GM18858 (cell line): ENCODE data around the gene CAPN1.
"Not testable (repeated sequence)": the region's sequence is repeated elsewhere in the genome, so short reads cannot be mapped to it uniquely, and the experiment has no call there.

ENCODE experiments used
- ATAC-seq: cut with Tn5 transposase; IDR thresholded peaks from one replicate; pipeline ENCODE4 v1.9.1; 2021; ENCODE audit not compliant: unreplicated experiment

CAPN1 gene

GRCh38 chr11:65181569-65182257 is at the start of gene CAPN1:
Gene CAPN1 (plus strand): TSS chr11:65181928. CDS start chr11:65182702, 774 bp downstream.
- ATAC-seq: no peak

- no peak for ATAC-seq
These were observed 49.3 kb upstream of the CAPN1 start for GRCh38 chr11:65132238-65132987.

DNA sequence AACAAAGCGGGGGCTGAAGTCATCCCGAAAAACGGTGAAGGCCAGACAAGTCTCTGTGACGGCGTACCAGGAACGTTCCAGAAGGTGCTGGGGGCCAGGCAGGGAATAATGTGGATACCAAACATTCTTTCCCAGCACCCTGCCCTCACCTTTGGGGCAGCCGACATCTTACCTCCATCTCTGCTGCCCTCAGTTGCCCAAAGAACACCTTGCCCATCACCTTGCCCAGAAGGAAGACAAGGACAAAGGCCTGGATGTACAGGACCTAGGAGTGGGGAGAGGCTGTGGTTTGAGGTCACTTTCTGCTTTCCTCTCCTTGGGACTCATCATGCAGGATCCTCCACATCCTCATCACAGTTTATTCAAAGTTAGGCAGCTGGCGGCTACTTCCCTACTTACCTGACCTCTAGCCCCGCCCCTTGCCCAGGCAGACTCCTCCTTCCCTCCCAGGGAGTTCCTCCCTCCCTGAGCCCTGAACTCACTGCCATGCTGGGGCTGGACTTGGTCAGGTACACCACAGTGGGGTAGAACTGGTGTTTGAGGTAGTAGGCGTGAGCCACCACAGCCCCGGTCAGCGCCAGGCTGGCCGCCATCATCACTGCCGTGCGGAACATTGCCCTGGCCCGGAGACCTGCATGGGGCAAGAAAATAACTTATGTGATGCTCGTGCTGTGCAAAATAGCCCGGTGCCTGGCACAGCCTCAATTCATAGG is 48.6 kb upstream of the CAPN1 start:
- ATAC-seq: no peak

DNA sequence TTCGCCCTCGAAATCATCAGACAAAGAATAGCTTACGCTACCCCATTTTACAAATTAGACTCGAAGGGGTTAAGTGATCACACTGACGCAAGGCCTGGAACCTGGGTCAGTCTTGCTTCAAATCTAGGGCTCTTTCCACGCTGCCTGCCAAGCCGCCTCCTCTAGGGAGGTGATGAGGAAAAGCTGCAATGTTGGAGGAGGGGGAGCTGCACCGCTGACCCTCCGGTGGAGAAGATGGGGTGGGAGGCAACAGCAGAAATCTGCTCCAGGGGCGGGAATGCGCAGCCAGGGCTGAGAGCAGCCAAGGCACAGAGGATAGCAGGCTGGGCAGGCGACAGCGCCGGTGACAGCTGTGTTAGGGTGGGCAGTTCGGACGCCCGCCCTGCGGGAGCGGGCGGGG is 48.0 kb upstream of the CAPN1 start:
- ATAC-seq: no peak

DNA sequence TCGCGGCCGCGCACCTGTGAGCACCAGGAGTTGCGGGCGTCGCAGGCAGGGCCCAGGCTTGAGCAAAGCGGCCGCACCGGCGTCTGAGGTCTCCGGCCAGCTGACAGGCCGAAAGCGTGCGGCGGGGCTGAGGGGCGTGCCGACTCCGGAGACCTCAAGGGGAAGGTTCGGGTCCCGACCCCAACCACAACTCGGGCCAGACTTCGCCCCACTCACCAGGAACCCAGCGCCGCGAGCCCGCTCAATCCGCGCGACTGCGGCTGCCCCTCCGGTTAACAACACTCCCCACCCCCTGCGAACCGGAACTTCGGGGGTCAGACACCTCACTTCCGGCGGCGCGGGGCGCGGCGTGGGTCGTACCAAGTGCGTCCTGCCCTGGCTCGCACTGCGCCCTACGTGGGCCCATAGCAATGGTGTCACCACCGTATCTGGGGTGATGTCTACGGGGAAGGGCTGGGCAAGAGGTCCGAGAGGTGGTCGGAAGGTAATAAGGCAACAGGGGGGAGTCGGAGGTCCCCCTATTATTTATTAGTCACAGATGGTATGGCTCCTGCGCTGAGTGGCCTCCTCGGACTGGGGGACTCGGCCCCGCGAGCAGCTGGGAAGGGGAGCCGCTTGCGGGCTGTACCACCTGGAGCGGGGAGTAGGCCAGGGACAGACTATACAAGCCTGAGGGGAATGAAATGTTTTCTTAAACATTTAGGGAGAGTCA is 47.3 kb upstream of the CAPN1 start, which contains the start of gene SYVN1:
Gene SYVN1, minus strand, starts transcription at position 280 of the 712 bp plus-strand sequence. CDS start 918 bp downstream, outside the sequence.
- peak; percentile 28 for ATAC-seq

DNA sequence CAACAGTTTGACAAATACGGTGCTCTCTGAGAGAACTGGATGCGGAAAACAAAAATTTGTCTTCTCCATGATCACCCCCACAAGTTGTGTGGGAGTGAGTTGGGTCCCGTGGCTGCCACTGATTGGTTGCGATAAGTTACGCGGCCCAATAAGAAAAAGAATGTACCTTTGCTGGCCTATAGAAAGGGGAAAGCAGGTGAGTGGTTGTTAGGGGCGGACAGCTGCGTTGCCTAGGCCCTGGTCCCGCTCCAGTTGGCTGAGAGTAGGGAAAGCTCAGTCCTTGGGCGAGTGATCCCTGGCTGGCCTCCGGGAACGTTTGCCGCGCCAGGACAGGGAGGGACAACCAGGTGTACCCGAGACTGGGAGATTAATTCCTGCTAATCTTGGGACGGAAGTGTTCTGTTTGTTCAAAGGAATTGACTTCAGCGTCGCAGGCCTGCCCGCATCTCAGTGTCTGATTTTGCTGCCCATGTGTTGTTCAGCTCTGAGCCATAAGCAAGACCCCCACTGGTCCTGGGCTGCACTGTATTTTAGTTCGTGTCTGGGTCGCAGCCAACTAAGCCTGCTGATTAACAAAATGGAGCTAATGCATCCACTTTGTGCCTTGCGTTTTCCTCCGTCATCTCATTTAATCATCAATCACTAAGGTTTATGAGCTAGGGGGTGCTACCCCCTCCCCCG is 46.6 kb upstream of the CAPN1 start:
- ATAC-seq: peak; percentile 64

- ATAC-seq: no peak
These were observed 46.0 kb upstream of the CAPN1 start for GRCh38 chr11:65135633-65136145.

DNA sequence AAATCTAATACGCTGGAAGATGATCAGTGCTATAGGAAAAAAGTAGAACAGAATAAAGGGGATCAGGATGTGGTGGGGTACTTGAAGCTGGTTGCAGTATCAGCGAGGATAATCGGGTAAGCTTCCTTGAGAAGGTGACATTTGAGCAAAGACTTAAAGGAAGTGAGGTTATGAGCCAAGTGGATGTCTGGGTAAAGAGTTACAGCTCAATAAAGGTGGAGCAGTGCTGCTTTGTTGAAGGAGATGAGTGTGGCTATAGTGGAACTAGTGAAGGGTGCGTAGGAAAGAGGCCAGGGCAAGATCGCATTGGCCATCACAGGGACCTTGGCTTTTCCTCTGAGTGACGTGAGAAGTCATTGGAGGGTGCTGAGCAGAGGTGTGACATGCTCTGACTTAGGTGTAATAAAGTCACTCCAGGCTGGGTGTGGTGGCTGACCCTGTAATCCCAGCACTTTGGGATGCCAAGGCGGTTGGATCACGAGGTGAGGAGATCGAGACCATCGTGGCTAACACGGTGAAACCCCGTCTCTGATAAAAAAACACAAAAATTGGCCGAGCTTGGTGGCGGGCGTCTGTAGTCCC is 45.1 kb upstream of the CAPN1 start:
- ATAC-seq: no peak

- ATAC-seq: no peak
These were observed 39.7 kb upstream of the CAPN1 start for GRCh38 chr11:65141896-65142494.

DNA sequence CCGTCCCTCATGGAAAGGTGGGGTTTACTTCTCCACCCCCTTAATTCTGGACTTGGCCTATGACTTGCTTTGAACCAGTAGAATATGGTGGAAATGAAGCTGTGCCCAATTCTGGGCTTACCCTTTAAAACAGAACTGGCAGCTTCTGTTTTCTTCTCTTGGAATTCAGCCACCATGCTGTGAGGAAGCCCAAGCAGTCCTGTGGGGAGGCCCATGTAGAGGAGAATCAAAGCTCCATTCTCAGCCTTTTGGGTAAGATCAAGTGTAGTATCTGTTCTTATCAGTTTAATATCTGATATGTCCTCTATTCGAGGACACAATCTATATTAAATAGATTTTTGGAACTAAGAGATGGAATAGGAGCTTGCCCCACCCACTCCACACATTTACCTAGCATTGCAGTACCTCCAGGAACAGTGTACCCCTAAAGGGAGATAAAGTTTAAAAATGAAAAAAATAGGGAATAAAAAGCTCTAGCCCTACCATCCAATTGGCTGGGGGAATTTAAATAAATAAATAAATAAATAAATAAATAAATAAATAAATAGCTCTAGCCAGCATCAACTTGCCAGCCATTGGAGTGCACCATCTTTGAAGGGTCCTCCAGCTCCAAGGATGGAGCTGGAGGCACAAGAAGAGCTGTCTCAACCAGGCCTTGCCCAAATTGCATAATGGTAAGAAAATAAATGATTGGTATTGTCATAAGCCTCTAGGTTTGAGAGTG is 34.2 kb upstream of the CAPN1 start:
- no peak for ATAC-seq

DNA sequence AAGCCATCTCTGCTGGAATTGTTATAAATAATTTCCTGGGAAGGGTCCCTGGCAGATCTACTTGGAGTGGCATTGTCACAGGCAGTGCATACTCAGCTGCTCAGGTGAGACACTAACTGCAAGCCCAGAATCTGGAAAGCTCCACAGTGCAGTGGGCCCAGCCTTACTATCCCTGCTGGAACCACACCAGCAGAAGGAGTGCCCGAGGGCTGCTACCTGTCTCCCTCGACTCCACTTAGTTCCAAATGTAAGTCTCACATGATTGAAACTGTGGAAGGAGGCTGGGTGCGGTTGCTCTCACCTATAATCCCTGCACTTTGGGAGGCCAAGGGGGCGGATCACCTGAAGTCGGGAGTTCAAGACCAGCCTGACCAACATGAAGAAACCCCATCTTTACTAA is 33.1 kb upstream of the CAPN1 start:
- no peak for ATAC-seq

GRCh38 chr11:65150131-65150508 is 31.6 kb upstream of the CAPN1 start:
- not testable (repeated sequence) for ATAC-seq

GRCh38 chr11:65150509-65151299 is 31.0 kb upstream of the CAPN1 start:
- no peak for ATAC-seq

DNA sequence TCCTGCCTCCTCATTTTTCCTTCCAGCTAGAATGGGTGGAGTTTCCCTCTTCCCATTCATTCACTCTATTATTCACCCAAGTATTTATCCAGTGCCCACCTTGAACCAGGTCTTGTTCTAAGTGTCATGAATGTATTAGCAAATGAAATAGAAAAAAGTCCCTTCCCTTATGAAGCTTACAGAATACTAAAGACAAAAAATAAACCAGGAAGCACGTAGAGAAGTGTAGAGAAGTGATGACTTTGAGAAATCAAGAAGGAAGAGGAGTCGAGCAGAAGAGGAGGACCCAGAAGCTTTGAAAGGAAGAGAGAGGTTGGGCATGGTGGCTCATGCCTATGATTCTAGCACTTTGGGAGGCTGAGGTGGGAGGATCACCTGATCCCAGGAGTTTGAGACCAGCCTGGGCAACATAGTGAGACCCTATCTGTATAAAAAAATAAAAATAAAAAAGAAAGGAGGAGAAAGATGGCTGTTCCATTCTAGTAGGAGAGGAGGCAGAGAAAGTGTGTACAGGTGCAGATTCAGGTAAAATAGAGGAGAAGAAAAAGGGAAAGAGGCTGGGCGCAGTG is 30.3 kb upstream of the CAPN1 start:
- no peak for ATAC-seq

DNA sequence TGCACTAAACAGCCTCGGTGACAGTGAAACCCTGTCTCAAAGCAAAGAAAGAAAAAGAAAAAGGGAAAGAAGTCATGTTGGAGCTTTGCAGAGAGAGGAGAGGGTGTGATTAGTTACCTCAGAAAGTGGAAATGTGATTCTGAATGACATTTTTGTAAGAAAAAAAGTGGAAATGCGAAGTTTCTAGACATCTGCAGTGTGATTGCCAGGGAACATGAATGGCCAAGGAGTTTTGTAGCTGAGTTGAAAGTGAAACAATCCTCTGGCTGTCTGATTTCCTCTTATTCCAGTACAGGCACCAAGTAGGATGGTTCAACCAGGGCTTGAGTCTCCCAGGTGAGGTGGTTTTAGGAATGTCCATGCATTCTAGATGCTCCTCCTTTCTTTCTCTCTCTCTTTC is 29.6 kb upstream of the CAPN1 start:
- ATAC-seq: no peak

DNA sequence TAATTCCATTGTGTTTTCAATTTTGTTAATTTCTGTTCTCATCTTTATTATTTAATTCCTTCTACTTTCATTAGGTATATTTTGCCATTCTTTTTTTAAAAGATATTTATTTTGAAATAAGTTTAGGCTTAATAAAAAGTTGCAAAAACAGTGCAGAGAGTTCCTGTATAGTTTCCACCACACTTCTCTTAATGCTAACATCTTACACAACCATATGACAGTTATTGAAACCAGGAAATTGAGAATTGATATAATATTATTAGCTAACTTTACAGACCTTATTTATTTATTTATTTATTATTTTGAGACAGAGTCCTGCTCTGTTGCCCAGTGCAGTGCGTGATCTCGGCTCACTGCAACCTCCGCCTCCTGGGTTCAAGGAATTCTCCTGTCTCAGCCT is 25.5 kb upstream of the CAPN1 start:
- no peak for ATAC-seq

DNA sequence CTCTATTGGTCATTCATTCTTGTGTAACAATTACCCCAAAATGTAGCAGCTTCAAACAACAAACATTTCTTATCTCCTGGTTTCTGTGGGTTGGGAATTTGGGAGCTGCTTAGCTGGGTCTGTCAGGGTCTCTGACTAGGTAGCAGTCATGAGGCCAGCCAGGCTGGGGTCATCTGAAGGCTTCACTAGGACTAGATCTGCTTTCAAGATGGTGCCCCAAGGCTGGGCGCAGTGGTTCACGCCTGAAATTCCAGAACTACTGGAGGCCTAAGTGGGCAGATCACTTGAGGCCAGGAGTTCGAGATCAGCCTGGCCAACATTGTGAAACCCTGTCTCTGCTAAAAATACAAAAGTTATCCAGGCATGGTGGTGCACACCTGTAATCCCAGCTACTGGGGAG is 24.8 kb upstream of the CAPN1 start:
- no peak for ATAC-seq

DNA sequence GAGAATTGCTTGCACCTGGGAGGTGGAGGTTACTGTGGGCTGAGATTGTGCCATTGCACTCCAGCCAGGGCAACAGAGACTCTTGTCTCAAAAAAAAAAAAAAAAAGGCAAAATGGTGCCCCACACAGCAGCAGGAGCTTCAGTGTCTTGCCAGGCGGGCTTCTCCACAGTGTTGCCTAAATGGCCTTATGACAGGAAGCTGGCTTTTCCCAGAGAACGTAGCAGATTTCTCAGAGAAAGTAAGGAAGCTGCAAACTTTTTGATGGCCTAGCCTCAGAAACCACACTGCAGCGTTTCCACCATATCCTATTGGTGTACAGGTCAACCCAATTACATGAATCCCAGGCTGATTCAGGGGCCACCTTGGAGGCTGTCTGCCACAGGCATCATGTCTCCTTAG is 24.4 kb upstream of the CAPN1 start:
- no peak for ATAC-seq
